ENCODE results near the gene KIF3A. TPM values are rescaled to one million over a fixed set of nuclear protein-coding genes. Genes with fewer than 3 reads are reported as not detected.

The KIF3A gene
- total RNA-seq, 1 experiment from 2014 or later, result 4.4 TPM

DNA sequence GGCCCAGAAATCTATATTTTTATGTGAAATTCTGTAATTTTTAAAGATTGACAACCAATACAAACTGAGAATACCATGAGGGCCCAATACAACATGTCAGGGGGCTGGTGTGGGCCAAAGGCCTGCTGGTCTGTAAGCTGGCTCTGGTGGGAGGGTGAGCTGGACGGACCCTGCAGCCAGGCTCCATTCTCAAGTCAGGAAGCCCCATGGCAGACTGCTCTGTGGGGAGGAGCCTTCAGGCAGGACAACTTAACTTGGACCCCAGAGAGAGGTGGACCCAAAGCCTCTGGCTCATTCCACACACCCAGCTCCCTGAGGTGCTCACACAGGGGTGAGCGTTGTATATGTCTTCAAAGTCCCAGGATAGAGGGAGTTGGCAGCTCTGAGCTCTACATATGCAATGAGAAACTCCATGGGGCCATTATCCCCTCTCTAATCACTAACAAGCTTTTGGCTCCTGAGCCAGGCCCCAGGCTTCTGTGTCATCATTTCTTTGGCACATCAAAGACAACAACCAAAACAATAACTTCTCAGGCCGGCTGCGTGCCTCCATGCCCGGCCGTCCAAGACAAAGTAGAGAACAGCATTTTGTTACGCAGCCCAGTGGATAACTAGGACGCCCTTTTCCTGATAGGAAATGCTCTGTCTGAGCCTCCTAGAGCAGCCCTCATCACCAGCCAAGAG is 33.3 kb upstream of the KIF3A start:
- no peak for DNase-seq (ENCODE audit: low read depth)

DNA sequence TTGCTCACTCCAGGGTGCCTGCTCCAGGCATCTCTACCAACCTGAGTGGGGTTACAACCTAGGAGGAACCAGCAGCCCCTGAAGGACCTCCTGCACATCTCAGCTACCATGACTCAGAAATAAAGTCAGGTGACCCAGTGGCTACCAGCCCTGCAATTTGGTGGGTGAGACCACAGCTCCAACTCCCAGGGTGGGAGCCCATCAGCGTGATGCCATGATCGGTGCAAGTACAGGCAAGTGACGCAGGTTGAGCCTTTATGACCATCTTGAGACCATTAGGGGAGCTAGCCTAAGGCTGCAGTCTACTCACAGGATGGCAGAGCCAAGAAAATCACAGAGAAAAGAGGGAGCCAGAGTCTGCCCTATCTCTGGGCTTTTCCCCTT is 31.1 kb upstream of the KIF3A start:
- DNase-seq (ENCODE audit: low read depth), result no peak

DNA sequence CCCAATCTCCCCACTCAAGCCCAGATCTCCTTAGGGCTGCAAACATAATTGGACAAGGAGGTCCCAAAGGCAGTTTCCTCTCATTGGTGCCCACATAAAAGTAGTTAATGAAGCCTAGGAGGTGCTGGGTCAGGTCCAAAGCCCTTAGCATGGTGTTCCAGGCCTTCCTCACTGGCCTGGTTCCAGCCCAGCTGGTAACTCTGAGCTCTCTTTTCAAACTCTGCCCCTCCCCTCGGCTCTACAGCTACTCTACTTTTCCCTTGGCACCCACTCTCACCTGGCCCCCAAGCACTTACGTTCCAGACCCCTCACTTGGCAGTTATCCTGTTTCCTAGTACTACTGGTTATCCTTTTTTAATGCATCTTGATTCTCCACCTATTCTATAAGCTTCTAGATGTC is 29.8 kb upstream of the KIF3A start:
- peak; percentile 10 for DNase-seq (ENCODE audit: low read depth)

DNA sequence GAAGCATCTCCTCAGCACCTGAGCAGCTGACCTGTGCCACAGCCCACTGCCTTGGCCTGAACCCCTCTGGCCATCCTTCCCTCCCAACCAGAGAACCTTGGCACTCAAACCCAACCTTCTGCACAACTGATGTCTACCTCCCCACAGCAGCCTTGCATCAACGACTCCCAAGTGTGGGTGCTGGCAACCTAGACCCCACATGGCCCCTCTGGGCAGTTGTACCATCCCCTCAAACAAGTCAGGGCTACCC is 29.4 kb upstream of the KIF3A start:
- no peak for DNase-seq (ENCODE audit: low read depth)

DNA sequence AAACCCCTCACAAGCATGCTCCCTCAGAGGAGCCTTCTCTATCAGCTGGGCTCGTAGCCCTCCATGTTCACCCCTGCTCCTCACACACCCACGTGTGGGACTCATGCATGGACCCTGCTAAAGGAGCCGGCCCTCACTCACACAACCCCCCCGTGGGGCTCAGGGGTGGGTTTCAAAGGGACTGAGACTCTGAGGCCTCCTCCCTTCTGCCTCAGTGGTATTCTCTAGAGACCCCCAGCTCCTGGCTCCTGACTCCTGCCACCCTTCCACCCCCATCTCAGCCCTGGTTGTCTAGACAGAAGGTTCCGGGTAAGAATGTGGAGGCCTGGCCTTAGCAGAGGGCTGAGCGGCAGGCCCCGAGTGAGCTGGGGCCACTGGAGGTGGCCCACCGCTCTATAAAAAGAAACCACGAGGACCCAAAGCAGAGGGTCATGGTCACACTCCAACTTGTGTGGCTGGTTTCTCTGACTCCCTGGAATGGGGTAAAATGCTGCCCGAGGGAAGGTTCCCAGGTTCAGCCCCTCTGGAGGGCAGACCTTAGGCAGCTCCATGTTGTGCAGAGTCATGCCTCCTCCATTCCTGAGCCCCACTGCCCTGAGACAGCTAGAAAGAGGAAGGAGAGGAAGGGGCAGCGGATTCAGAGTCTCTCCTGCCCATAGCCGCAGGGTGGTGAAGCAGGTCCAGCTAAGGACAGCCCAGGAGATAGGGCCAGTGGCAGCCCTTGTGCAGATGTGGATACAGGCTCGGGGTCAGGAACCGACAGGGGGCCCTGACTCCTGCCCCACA is 28.9 kb upstream of the KIF3A start:
- no peak for DNase-seq (ENCODE audit: low read depth)

DNA sequence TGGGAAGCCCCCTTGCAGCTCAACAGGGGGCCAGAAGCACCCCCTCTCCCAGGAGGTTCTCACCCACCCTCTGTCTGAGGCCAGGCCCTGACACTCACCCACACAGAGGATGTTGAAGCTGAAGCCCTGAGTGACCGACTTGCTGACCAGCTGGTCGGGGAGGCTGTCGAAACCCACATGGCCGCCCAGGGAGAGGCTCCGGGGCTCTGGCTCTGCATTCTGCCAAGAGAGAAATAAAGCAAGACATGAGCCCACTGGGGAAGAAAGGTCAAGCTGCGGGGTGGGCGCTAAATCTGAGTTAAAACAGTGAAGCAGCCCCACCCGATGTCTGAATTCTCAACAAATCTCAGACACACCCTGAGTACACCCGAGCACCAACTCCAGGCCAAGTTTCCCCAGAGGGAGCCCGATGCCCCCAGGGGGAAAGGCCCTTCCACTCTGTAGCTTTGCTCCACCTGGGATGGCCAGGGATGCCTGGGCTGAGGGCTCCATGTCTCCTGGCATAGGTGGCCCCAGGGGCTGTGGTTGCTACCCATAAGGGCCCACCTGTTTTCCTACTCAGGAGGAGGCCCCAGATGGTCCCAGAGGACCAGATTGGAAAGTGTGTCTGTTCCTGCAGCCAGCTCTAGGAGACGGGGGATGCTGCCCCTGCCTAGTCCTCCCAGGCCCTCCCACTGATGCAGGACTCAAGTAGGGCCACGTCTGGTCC is 28.1 kb upstream of the KIF3A start:
- DNase-seq (ENCODE audit: low read depth), result no peak

DNA sequence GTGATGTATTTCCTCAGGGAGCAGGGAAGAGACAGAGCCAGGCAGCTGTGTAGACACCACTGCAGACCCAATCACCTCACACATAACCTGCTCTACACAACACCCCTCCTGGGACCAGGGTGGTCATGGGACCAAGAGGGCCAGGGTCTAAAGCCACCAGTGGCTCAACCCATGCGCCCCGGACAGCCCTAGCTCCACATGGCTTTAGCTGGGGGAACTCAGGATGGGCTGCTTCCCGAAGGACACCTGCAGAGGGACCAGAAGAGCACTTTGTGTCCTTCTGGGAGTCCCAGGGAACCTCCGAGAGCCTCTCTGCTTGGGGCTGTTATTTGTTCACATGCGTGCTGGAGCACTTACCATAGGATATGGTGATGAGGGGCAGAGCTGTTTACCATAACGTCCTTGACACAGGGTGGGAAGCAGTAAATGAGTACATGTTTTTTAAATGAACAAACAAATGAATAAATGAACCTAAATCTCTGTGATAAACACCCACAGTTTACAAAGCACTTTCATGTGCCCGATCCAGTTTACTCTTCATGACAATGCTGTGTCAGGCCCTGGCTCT is 27.4 kb upstream of the KIF3A start:
- DNase-seq (ENCODE audit: low read depth), result no peak

DNA sequence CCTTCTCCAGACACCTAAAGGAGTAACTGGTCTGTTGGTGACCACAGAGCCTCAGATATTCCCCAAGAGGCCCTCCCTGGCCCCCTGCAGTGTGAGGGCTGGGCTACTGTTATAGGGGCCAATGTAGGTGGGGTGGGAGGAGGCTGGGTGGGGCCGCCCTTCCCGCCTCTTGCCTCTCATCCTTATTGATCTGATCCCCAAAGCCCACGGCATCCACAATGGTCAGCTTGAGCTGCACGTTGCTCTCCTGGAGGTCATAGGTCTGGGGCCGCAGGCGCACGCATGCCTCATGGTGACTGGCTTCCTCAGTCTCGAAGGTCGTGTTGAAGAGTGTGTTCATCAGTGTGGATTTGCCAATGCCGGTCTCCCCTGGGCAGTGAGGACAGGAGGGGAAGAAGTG is 26.7 kb upstream of the KIF3A start:
- DNase-seq (ENCODE audit: low read depth), result no peak

DNA sequence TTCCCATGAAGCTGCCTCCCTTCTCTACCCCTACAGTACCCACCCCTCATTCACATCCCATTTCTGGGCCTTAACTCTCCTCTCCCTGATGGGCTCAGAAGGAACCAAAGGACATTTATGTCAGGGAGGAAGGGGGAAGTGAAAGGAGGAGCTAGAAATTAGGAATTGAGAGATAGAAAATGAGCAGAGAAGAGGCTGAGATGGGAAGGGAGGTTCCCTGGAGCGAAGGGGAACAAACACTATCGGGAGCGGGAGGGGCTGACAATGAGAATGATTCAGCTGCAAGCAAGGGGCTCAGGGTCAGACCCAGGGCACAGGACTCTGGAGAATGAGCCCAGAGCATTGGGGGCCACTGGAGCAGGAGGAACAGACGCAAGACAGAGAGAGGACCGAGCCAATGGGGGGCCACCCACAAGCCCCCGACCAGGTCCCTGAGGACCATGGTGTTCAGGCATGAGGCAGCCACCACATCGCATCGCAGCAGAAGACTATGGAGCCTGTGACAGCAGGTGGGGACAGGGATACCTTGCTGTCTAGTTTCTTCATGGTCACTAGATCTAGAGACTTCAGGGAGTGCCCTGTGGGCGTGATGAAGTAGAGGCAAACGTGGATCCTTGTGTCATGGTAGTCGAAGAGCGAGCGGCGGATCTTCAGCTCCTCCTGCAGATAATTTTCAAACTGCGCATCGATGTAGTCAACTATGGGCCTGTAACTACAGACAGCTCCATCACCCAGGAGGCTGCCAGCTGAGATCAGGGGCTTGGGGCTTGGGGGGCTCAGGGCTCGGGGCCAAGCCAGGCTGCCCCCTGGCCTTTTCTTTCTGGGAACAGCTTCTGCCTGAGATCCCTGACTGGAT is 26.1 kb upstream of the KIF3A start:
- DNase-seq (ENCODE audit: low read depth), result no peak

DNA sequence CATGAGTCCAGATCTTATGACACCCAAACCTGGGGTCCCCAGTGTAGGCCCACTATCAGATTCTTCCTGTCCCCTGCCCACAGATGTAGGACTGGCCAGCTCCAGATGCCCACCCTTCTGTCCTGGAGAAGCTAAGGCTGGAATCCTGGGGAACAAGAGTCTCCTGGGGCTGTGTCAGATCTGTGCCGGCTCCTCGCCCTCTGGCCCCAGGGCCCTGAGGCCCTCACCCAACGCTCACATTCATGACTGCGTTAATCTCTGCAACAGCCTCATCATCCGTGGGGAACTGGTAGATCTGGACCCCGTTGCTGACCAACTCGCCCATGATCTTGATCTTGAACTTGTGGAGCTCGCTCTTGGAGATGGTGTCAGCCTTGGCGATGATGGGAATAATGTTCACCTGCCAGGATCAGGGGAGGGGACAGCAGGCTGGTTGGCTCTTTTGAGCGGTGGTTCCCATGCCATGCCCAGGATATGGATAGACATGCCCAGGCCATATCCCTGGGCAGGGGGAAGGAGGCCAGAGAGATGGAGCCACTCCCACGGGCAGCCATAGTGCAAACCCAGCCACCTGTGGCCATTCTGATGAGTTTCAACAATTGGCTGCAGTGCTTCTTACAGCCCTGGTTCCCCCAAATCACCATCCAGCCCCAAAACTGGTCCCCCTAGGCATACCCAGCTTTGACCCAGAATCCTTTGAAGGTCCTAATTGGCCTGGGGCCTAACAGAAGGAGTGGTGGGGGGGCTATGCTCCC is 25.1 kb upstream of the KIF3A start:
- DNase-seq (ENCODE audit: low read depth), result no peak

DNA sequence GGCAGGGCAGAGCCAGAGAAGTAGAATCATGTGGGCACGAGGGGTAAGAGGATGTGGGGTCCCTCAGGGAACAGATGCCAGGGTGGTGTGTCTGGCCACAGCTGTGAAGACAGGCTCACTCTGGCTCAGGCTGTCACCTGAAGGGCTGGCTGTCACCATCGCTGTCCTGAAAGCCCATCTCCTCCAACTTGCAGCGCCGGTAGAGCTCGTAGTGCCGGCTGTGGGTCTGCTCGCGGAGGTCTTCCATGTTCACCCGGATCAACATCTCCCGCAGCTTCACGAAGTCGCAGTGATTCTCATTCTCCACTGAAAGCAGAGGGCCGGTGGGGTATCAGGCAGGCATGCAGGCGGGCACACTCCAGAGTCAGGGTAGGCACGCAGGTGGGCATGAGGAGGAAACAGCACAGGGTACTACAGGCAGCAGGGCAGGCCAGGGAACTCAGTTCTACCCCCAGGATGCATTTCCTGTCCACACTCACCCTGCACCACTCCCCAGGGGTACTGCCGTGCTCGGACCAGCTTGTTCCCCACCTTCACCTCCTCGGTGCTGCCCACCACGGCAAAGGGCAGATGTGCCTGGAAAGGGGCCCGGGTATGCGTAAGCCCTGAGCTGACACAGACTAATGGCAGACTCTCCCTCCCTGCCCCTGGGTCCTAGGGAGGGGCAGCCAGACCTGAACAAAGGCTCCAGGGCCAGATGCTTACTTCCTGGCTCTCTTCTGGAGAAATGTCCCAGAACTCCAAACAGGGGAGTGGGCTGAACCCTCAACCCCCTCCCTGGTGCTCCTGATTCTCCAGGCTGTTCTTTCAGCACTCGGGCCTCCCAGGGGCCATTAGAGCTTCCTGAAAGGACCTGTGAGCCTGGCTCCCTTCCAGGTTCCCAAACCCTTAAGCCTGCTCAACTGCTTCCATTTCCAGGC is 24.2 kb upstream of the KIF3A start:
- DNase-seq (ENCODE audit: low read depth), result no peak

DNA sequence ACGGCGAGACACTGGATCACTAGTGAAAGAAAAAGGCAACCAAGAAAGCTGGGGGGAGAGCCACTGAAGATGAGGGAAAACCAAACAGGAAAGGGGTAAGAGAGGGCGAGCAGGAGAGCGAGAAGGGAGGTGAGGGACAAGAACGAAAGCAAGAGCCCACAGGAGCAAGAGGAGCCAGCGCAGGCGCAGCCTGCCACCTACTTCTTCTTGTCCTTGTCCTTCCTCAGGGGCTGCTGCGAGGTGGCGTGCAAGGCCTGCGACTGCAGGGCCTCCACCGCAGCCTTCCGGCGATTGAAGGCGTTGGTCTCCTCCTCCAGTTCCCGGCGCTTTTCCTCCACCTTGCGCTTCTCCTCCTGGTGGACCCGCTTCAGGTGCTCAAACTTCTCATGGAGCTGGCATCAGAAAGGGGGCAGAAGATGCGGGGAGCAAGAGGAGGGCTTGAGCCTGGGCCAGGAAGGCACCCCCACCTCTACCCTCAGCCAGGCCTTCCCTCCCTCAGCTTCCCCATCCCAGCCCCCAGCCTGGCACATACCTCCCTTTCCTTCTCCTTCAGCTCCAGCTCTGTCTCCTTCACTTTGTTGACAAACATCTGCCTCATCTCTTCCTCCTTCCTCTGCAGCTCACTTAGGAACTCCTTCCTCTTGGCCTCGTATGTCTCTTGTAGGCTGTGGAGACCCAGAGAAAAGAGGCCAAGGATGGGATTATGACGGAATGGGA is 23.4 kb upstream of the KIF3A start:
- no peak for DNase-seq (ENCODE audit: low read depth)

DNA sequence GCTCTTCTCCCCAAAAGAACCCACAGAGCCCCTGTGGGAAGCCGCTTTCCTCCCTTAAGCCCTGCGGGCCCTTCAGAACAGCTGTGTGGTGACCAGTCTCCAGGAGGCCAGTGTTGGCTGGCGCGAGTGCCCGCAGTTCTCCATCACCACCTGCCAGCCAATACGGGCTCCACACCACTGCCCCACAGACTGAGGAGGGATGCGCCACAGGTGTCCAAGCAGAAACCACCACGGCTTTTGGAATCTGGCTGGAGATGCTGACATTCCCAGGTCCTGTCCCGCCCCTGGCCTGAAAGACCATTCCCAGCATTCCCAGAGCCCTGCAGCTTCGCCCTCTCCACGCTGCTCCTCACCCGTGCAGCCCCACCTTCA is 22.7 kb upstream of the KIF3A start:
- DNase-seq (ENCODE audit: low read depth), result no peak

DNA sequence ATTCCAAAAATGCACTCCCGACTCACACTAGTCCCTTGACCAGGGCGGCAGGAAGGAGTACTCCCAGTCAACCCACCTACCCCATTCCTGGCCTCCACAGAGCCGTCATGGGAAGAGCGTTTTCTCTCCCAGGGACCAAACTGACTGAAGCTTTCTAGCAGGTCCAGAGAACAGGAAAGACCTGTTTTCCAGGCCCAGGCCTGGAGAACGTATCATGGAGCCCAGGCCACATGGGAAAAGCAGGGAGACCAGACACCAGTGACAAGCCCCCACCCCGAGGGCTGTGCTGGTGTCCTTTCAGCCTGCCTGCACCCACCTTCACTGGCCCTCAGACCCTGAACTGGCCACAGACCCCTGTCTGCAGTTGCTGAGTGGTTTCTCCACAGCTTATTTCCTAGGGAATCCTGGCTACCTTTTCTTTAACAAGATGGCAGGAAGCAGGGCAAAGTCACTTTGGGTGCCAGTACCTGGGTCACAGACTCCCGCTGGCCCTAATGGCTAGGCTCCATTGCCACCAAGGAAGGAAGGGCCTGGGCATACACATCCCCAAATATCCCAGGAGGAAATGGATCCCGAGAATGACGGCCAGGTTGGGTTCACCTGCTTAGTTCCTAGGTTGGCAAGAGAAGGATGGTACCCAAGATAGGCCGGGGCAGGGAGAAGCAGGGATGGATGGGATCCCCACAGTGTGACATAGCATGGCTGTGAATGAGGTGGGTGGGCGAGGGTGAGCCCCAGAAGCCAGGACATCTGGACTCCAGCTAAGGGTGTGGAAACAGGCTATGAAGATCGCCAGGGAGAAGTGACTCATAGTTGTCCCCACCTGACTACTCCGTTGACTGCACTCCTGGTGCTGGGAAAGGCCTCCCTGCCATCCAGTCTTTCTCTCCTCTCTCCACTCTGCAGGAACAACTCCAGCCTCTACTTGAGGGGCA is 22.0 kb upstream of the KIF3A start:
- no peak for DNase-seq (ENCODE audit: low read depth)

DNA sequence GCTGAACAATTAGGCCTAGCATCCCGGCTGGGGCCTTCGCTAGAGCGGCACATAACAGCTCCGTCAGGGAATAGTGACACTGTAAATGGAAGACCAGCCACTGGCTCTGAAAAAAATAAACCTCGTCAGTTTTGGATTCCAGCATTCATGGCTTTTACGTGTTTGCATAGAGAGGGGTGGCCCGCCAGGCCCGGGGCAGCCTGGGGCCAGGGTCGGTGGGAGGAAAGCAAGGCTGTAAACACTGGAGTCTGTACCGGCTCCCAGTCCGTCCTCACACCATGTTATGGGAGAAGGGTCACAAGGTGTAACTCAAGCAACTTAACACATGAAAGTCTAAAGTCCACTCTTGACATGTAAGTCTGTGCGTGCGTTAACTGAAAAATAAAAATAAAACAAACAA is 21.1 kb upstream of the KIF3A start:
- DNase-seq (ENCODE audit: low read depth), result no peak

DNA sequence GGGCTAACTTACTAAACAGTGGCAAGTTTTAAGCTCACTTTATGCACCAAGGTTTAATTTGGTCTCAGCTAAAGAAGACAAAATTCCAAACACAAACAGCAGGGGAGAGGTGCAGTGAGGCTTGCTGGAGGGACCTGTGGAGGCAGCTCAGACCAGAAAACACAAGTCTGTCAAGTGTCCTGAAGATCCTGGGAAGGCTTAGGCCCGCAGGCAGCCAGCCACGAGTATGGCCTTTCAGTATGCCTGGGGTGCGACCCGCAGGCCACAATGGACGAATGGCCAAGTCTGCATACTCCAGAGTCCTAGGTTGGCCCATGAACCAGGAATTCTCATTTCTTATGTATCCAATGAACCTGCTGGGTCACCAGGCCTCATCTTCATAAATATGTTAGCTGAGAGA is 19.2 kb upstream of the KIF3A start:
- no peak for DNase-seq (ENCODE audit: low read depth)

DNA sequence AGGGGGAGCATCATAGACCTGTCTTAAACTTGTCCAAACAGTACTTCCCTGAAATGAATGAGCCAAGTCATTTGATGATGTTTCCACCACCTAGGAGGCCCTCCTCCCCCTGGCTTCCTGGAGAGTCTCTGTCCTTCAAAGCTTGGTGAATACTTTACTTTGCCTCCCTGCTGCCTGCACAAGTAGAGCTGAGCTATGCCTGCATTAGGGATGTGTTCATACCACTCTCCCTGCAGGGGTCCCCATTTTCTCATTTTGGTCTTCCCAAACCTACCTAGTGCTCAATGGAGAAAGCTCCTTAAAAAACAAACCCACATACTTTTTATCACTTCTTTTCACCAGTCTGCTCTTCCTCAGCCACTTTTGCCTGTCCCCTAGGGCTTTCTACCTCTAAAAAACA is 17.6 kb upstream of the KIF3A start:
- peak; percentile 21 for DNase-seq (ENCODE audit: low read depth)

DNA sequence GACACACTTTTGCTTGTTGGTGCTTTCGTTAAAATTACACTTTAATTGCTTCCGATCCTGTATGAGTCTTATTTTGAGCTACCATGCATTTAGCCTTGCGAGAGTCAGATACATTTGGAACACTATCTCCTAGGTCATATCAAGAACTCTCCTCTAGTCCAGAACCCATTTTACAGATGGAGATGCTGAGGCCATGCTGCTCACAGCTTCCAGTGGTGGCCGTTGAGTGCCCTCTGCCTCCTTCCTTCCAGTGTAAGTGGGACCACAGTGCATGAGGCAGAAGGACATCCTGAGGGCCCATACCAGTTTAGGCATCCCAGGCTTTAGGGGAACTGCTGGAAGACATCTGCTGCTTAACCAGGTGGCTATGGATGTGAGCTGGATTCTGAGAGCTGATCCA is 16.8 kb upstream of the KIF3A start:
- DNase-seq (ENCODE audit: low read depth), result no peak

Data from RPMI7951 (cell line).